Heart right ventricle (tissue), 16 donors: ENCODE data around the gene LARGE1. TPM values are rescaled to one million over a fixed set of nuclear protein-coding genes. Genes with fewer than 3 reads are reported as not detected.

Source experiments
- ATAC-seq, 8 donors: fragments of 200-7000 bp; cut with Tn5 transposase; one replicate each; pipeline ENCODE4 v1.9.1; 2020; ENCODE audit warnings: mild to moderate bottlenecking in 8 of 8, moderate library complexity in 8 of 8, moderate number of reproducible peaks in 1 of 8
- DNase-seq, 2 donors: peaks; one replicate each; pipeline ENCODE4 v3.0.0-alpha.2; 2020
- H3K27ac ChIP-seq, 10 donors: fragments of 200-600 bp; sonication (generic) in 2 of 10; one replicate each; pipeline versions ENCODE4 v1.5.0 to v1.8.0; 2020 to 2022; ENCODE audit warnings: mild to moderate bottlenecking in 3 of 10
- H3K27me3 ChIP-seq, 7 donors: fragments of 200-600 bp; one replicate each; pipeline ENCODE4 v1.8.0; 2021 to 2022; ENCODE audit warnings: mild to moderate bottlenecking in 2 of 7
- H3K36me3 ChIP-seq, 9 donors: fragments of 200-600 bp; sonication (generic) in 1 of 9; one replicate each; pipeline versions ENCODE4 v1.5.0 to v1.8.0; 2020 to 2022; ENCODE audit warnings: mild to moderate bottlenecking in 2 of 9
- H3K4me1 ChIP-seq, 9 donors: fragments of 200-600 bp; sonication (generic) in 1 of 9; one replicate each; pipeline versions ENCODE4 v1.5.0 to v1.8.0; 2020 to 2022; ENCODE audit warnings: mild to moderate bottlenecking in 4 of 9
- H3K4me3 ChIP-seq, 10 donors: fragments of 200-600 bp; sonication (generic) in 2 of 10; one replicate each; pipeline versions ENCODE4 v1.5.0 to v1.8.0; 2020 to 2022; ENCODE audit warnings: mild to moderate bottlenecking in 7 of 10, moderate library complexity in 2 of 10
- H3K9me3 ChIP-seq, 11 donors: fragments of 200-600 bp in 10 of 11; sonication (generic) in 2 of 11; one replicate each; pipeline versions ENCODE4 v1.5.0 to v1.8.0; 2013 to 2022; ENCODE audit warnings: mild to moderate bottlenecking in 2 of 11, control low read depth in 1 of 11, moderate library complexity in 1 of 11
- WGBS, 2 donors: extraction: QIAGEN DNeasy Blood & Tissue Kit; methylation state at CpG; one replicate each; pipeline ENCODE4 v1.1.7; 2013; ENCODE audit warnings: inconsistent platforms in 1 of 2; 5-methylcytosine and 5-hydroxymethylcytosine counted together
- intact Hi-C, 10 donors: fragments of 100-400 bp; cut with DNase I; formaldehyde crosslinking; loops; one replicate each; pipeline versions ENCODE4 v1.11.1 to v1.14.2; 2022
- polyA plus RNA-seq, 2 donors: library from polyadenylated mRNA; stranded (reverse); fragments of 200-250 nt; gene quantifications; one replicate each; pipeline ENCODE4 v1.2.3, GENCODE V29; 2013
- total RNA-seq, 10 donors: library from RNA; stranded (reverse); fragmentation: NEBNext Ultra II Directional in 3 of 10; extraction: Animal tissue kit (Norgen Biotek cat#: 25700) in 3 of 10; gene quantifications; one replicate each; pipeline versions ENCODE4 v1.2.1 to v1.2.4, GENCODE V29; 2021 to 2023
- TF ChIP-seq, protein P1 (sequence below), 9 donors: fragments of 200-600 bp; sonication (generic) in 2 of 9; IDR thresholded peaks; one replicate each; pipeline versions ENCODE4 v1.5.0 to v1.8.0; 2021 to 2022; ENCODE audit warnings: antibody characterized with exemption in 9 of 9, mild to moderate bottlenecking in 5 of 9, moderate library complexity in 1 of 9
- donor health status: Arrhythmogenic right ventricular cardiomyopathy.
- donor health status: ischemic (EF 13 %, LVEDD 7.1; RV severe dilation, severe dysfunction).
- donor health status: healthy with polysubstance abuse.
- donor health status: DM: no; HTN: yes; CAD: no.
- donor health status: DM: no; HTN: no; CAD: no.
- donor health status: ischemic (EF 25% LVEDD 6.9; RV normal size, moderate dysfunction).
- donor health status: ischemic (EF 25% LVEDD 5.7; RV mildly dilated, moderate dysfunction).
- donor health status: healthy.
- donor health status: DM: yes; HTN: yes; CAD: no.
- donor health status: Ischemic cardiomyopathy.
- donor health status: ischemic (EF 35%, LVEDD 5.7; RV mildly dilated, moderate dysfunction).
- donor health status: nonischemic (EF 11% LVEDD 7.7; RV severe dilation, severe dysfunction).
- donor health status: DM: yes; HTN: yes; CAD: no.
- donor health status: PGD.
- donor health status: ischemic (EF 29% LVEDD 5.4; RV normal size, mild dysfunction).
- donor health status: nonischemic (EF 23%, LVEDD 6.1; RV moderate dilation, normal function).

LARGE1 gene
- total and polyA plus RNA-seq, 12 donors, result 33.7 to 184 (median 144) TPM

GRCh38 chr22:33874206-33874605 is 46.1 kb downstream of the LARGE1 start:
- Histone ChIP-seq H3K27me3 (no peaks in the 10 kb centered on the region), H3K36me3 (no peaks in the 10 kb centered on the region), H3K4me1 (peaks cover 19 to 73% (median 45%) of the 10 kb centered on the region in 9 donors), H3K4me3 (no peak overlapping the region), H3K9me3 (no peaks in the 10 kb centered on the region), H3K27ac (peak overlapping the region in 9 of 10 donors; percentile 47 to 88 (median 73))
- intact Hi-C loops, result loop anchor here in 2 of 10 donors (5.0 kb wide), 2 partner anchors 33 to 1052 kb away; no protein-coding TSS in a partner anchor
- DNase-seq (no peak), ATAC-seq (no peak)
- 77% methylated on average over 7 of the region's 7 CpGs for WGBS, 2 donors
- TF ChIP-seq, protein P1, sequence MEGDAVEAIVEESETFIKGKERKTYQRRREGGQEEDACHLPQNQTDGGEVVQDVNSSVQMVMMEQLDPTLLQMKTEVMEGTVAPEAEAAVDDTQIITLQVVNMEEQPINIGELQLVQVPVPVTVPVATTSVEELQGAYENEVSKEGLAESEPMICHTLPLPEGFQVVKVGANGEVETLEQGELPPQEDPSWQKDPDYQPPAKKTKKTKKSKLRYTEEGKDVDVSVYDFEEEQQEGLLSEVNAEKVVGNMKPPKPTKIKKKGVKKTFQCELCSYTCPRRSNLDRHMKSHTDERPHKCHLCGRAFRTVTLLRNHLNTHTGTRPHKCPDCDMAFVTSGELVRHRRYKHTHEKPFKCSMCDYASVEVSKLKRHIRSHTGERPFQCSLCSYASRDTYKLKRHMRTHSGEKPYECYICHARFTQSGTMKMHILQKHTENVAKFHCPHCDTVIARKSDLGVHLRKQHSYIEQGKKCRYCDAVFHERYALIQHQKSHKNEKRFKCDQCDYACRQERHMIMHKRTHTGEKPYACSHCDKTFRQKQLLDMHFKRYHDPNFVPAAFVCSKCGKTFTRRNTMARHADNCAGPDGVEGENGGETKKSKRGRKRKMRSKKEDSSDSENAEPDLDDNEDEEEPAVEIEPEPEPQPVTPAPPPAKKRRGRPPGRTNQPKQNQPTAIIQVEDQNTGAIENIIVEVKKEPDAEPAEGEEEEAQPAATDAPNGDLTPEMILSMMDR (IDR thresholded peaks at IDR 0.05), result no peak

DNA sequence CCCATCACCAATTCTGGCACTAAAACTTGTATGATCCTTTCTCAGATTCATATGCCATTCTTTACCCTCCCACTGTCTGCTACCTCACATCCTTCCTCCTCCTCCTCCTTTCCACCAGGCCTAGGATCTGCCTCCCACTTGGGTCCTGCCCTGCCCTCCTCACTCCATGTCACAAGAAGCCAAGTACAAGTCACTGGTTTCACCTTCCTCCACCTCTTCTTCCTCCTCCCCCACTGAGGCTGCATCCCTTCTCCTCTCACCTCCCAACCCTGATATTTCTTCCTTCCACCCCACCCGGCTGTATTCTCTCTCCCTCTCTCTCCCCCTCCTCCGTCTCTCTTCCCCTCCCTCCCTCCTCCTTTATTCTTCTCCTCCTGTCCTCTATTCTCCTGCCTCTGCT is 46.6 kb downstream of the LARGE1 start:
- 33 to 58% methylated on average over 2 of the region's 2 CpGs for WGBS, 2 donors

GRCh38 chr22:33873186-33873585 is 47.1 kb downstream of the LARGE1 start:
- H3K27me3 ChIP-seq, result no peaks in the 10 kb centered on the region
- H3K4me3 ChIP-seq, result peak overlapping the region in 3 of 10 donors; percentile 15 to 21 (median 19)
- H3K4me1 ChIP-seq, result peaks cover 21 to 82% (median 49%) of the 10 kb centered on the region in 9 donors
- H3K9me3 ChIP-seq, result no peaks in the 10 kb centered on the region
- DNase-seq, result peak; percentile 48 to 72
- WGBS, 2 donors, result 12 to 24% methylated on average over 14 of the region's 14 CpGs
- ATAC-seq, result peak; percentile 69 to 94 (median 84)
- intact Hi-C loops, result loop anchor here in 2 of 10 donors (5.0 kb wide), 2 partner anchors 34 to 1051 kb away; no protein-coding TSS in a partner anchor
- H3K27ac ChIP-seq, result peak overlapping the region in 9 of 10 donors; percentile 57 to 88 (median 73)
- H3K36me3 ChIP-seq, result no peaks in the 10 kb centered on the region
- TF ChIP-seq, protein P1 (IDR thresholded peaks at IDR 0.05), result no peak

More for the DNA sequence above, 46.6 kb downstream of the LARGE1 start:
- Histone ChIP-seq H3K36me3 (no peaks in the 10 kb centered on the region), H3K27ac (peak overlapping the region in 9 of 10 donors; percentile 57 to 88 (median 73)), H3K4me1 (peaks cover 19 to 77% (median 49%) of the 10 kb centered on the region in 9 donors), H3K4me3 (no peak overlapping the region), H3K9me3 (no peaks in the 10 kb centered on the region), H3K27me3 (no peaks in the 10 kb centered on the region)
- DNase-seq, result no peak
- peak in 5 of 8 donors; percentile 6 to 32 (median 17) for ATAC-seq
- intact Hi-C loops, result loop anchor here in 2 of 10 donors (5.0 kb wide), 2 partner anchors 34 to 1051 kb away; no protein-coding TSS in a partner anchor
- TF ChIP-seq, protein P1 (IDR thresholded peaks at IDR 0.05), result no peak

DNA sequence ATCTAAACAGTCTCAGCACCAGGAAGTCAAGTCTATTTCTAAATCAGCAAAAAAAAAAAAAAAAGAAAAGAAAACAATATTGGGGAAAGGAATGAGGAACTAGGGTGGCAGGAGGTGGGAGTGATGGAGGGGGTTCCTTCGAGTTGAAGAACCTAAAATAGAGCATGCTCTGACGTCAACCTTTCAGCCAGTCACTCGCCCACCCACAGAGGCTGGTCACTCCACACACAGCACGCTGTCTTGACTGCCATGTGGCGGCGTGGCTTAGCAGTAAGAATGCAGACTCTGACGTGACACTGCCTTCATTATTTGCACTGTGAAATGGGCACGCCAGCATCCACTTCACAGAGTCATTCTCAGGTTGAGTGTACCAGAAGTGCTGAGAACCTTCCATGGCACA is 48.3 kb downstream of the LARGE1 start:
- TF ChIP-seq, protein P1 (IDR thresholded peaks at IDR 0.05), result no peak
- Histone ChIP-seq H3K4me3 (peak overlapping the region in 1 of 10 donors; percentile 40), H3K4me1 (peaks cover 27 to 94% (median 60%) of the 10 kb centered on the region in 9 donors), H3K36me3 (no peaks in the 10 kb centered on the region), H3K9me3 (no peaks in the 10 kb centered on the region), H3K27me3 (no peaks in the 10 kb centered on the region), H3K27ac (peak overlapping the region in 7 of 10 donors; percentile 24 to 87 (median 70))
- intact Hi-C loops, result loop anchor here in 2 of 10 donors (5.0 kb wide), 2 partner anchors 35 to 1050 kb away; no protein-coding TSS in a partner anchor
- 52 to 62% methylated on average over 8 of the region's 8 CpGs for WGBS, 2 donors
- ATAC-seq (no peak), DNase-seq (no peak)
